Renal cortex interstitium (tissue), 11 donors: ENCODE data around the gene LHX2. TPM values are rescaled to one million over a fixed set of nuclear protein-coding genes. Genes with fewer than 3 reads are reported as not detected.

Source experiments
- DNase-seq, 11 donors: peaks; one replicate each; pipeline ENCODE4 v3.0.0-alpha.2; 2013; ENCODE audit warnings: low read depth in 9 of 11, low spot score in 4 of 11; ENCODE audit errors: extremely low read depth in 1 of 11
- polyA plus RNA-seq, 3 donors: library from polyadenylated mRNA; unstranded; fragments of 120-200 nt; gene quantifications; one replicate each; pipeline ENCODE4 v1.2.1, GENCODE V29; 2013; ENCODE audit not compliant: insufficient read length in 3 of 3

LHX2 gene
- polyA plus RNA-seq, 3 donors = 0.16 to 0.23 TPM; not detected in 1

DNA sequence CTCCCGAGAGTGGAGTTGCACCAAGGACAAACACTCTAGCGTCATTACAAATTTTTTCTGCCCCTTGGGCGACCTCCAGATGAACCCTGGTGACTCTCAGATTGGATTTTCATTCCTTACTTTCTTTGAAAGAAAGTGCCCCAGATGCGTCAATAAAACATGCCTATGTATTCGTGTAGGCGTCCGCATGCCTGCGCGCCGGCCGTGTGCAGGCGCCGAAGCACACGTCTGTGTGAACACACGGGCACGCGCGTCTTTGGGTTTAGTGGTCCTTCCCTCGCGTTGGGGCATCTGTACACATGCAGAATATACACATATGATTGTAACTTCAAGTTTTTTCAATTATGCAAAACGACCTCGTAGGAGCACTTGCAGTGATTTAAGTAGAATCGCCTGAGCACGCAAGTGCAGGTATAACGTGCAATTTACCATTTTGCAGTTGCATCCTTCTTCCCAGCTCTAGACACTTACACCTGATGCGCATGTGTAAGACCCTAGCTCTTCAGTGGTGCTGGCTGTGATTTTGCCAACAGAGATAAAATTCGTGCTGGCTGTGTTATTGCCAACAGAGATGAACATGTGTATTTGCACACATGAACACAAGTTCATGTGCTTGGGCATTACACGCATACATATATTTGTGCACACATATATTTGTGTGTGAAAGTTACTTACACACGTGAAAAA lies 1.9 kb upstream of the LHX2 start:
- DNase-seq = no peak

DNA sequence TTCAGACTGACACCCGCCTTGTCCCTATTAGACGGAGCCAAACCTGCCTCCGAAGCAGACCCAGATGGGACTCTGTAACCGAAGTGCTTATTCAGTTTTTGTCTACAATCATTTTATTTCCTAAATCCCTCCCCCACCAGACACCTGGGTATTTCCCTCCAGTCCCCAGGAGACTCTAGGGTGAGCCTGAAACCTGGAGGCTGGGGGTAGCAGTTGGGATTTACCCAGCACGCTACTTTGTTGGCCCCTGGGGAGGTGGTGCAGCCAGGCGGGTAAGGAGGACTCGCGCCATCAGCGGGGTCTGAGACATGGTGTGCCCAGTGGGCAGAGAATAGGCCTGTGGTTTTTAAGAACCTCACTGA lies 1.3 kb upstream of the LHX2 start:
- no peak for DNase-seq

DNA sequence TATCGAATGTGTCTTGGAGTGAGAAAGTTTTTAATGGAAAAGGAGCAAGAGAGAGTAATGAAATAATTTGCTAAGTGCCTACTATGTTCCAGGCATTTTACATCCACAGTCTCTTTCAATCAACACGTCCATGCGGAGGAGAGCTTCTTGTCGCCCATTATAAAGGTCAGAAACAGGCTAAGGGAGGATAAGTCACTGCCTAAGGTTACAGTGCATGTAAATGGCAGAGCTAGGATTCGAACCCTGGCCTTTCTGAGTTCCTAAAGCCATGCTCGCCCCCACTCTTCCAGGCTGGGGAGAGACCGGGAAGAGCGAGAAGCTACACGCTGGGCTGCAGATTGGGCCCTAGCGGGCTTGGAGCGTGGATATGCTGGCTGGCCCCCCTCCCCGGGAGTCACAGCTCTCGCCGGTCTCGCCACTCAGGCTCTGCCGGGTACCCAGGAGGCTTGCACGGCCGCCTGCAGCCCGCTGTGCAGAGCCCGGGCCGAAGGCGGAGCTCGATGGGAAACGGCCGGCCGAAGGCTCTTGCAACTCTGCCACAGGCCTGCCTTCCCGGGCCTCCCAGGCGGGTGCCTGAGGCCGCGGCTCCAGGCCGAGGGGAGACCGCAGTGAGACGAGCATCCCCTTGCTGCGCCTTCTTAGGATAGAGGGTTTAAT lies 775 bp upstream of the LHX2 start:
- no peak for DNase-seq

DNA sequence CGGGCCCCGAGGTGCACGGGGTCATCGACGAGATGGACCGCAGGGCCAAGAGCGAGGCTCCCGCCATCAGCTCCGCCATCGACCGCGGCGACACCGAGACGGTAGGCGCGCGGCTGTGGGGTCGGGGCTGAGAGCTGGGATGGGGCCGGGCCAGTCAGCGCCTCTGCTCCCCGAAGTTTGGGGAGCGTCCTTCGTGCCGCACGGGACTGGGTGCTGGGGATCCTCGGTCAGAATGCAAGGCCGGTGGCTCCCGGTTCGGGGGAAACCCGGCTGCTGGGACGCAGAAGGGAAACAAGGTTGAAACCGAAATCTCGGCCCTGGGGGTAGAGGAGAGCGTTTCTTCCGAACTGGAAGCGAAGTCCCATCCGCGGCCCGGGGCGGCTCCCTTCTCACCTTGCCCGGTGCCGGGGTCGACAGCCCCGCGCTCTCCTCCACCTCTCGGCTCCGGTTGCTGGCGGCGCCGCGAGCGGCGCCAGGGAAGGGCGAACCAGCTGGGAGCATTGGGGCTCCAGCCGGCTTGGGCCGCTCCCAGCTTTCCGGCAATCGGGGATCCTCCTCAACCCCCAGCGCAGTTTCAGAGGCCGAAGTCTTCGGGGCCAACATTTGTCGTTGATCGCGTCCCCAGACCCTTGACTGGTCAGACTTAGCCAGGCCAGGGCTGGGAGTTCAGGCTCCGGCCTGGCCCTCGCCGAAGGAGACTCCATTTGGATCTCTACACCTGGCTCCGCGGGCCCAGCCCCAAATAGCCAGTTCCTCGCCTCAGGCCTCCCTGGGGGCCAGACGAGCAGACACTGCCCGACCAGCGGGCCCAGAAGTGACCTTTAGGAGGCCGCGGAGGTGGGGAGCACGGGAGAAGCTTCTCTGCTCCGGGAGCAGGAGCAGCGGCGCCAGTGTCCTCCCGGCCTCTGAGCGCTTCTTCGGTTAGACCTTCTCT lies 1.1 kb downstream of the LHX2 start:
- DNase-seq = no peak

DNA sequence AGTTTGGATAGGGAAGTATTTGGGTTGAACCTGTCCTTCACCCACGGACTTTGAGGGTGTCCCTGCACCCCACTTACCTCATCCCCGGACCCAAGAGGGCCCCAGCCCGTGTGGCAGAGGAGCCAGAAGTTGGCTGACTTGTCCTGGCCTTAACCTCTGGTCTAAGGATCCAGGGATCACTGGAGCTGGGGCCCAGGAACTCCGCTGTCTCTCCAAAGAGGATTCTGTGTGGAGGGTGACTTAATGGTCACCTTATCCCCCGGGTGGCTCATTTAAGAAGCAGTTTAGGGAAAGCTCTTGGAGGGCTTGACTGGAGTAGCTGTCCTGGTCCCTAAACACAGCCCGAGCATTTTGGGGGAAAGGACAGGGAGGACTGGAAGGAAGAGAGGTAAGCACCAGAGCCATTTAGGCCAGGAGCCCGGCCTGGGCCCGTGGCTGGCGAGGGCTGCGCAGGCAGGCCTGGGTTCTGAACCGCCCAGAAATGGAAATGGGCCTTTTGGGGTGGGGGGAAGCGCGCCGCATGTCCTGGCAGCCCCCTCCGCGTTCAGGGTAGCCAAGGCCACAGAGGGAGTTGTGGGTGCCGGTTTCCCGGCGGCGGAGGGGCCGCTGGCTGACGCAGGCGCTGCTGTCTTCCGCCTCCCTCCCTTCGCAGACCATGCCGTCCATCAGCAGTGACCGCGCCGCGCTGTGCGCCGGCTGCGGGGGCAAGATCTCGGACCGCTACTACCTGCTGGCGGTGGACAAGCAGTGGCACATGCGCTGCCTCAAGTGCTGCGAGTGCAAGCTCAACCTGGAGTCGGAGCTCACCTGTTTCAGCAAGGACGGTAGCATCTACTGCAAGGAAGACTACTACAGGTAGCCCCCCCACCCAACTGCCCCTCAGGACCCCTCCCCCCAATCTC lies 2.0 kb downstream of the LHX2 start:
- no peak for DNase-seq

DNA sequence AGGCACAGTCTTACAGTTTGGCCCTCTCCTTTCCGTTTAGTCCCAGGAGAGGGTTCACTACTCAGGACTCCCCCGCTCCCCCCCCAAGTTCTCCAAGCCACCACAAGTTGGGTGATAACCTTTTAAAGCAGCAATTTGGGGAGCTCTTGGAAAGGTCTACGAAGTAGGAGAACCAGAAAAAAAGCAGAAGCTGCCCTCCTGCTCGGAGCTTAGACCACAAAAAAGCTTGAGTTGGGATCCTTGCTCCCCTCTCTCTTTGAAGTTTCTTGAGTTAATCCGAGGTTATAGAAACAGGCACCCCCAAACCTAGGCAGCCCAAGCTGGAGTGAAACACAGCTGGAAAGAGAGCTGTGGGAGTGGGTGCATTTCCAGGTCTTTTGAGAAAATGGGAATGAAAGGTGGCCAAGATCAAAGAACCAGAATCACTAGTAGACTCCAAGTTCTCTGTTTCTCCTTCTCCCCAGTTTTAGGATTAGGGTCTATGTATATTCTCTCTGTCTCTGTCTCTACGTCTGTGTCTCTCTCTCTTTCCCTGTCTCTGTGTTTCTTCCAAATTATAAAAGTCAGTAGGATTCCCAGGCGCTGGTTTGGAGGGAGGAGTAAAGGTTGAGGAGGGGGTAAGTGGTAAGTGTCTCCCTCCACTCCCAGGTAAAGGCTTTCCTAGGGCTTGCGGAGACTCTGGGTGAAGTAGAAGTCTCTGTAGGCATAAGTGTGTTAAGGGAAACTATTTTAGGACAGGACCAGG lies 2.8 kb downstream of the LHX2 start:
- no peak for DNase-seq

DNA sequence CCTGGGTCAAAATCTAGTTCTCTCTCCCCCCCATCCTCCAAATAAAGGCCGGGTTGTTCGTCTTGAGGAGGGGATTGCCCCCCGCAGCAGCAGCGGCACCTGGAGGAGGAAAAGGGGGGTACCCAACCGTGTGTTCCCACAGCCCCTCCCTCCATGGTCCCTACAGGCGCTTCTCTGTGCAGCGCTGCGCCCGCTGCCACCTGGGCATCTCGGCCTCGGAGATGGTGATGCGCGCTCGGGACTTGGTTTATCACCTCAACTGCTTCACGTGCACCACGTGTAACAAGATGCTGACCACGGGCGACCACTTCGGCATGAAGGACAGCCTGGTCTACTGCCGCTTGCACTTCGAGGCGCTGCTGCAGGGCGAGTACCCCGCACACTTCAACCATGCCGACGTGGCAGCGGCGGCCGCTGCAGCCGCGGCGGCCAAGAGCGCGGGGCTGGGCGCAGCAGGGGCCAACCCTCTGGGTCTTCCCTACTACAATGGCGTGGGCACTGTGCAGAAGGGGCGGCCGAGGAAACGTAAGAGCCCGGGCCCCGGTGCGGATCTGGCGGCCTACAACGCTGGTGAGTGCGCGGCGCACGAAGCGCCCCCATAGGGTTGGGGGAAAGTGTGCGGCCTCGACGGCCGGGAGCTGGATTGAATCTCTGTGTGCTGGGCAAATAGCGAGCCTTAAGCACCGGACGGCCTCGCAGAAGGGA lies 3.5 kb downstream of the LHX2 start:
- DNase-seq = no peak

DNA sequence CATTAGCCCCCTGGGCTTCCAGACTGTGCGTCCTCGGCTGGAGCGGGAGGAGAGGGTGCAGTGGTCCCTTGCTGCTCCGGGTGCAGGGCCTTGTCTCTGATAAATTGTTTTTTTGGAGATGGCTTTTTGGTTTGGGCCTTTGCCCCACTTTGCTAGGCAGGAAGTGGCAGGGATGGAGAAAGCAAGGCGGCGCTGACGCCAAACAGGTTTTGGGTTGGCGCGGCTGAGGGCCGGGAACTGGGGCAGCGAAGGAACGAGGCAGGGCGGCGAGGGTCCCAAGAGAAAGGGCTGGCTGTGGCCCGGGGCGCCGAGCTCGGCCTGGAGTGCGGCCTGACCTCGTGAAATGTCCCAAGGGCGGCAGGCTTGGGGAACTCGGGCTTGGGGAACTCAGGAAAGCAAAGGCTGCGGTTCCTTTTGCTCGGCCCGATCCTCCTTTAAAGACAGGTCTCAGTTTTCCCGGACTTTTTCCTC lies 4.1 kb downstream of the LHX2 start:
- no peak for DNase-seq

DNA sequence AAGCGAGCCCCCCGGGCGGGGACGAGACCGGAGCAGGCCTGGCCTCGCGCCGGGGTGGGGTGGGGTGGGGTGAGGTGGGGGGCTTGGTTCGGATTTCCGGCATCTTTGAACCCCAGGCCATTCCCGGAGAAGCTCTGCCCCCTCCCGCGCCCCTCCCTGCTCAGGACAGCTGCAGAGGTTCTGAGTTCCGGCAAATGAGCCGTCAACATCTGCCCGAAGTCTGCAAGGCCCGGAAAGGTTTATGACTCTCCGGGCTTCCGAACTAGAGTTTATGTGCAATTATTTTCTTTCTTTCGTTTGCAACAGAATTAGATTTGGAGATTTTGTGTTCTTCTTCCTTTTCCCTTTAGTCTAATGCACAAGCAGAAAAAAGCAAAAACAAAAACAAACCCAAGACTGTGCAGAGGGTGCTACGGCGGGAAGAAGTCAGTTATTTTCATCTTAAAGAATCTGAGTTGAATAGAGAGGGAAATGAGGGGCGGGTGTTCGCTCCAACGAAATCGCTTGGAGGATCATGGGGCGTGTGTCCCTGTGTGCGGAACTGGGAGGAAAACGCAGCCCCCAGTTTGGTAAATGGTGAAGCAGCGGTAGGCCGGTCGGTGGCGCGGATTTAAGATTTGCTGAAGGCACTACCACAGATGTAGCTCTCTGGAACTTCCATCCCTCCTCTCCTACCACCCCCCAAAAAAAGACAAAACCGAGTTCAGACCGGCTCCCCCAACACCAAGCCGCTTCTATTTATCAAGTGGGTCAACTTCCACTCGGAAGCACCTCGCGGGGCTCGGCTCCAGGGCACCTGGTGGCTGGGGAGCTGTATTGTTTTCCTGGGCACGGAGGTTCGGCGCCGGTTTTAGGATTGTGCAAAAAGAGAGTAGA lies 4.8 kb downstream of the LHX2 start:
- DNase-seq = no peak

DNA sequence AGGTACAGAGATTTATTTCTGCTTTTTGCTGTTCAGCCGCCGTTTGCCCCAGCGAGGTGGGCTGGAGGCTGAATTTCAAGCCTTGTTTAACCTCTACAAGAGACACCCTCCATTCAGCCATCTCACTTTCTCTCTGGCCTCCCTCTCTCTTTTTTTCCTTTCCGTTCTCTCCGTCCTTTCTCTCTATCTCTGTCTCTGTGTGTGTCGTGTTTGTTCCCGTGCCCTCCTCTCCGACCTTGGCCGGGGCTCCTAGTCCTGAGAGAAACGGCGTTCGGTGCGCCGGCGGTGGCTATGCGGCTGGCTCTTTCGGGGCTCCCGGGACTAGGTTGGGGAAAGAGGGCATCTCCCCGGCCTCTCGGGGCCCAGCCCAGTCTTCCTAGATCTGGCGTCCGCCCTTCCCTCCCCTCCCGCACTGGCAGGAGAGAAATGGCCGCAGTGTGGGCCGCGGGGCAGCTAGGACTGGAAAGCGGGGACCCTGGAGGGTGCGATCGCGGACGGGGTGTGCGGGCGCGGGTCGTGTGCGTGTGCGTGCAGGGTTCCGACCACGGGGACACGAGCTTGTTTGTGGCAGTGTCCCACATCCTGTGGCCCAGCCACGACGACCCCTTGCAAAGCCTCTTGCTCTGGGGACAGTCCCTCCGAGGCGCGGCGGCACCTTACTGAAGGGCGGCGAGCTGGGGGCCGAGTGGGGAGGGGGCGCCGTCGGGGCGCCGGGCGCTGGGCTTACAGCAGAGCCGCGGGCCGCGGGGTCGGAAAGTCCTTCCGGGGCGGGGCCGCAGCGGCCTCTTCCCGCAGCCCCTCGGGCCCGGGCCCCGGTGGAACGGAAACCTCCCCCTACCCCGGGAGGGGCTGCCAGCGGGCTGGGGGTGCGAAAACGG lies 5.7 kb downstream of the LHX2 start:
- no peak for DNase-seq

DNA sequence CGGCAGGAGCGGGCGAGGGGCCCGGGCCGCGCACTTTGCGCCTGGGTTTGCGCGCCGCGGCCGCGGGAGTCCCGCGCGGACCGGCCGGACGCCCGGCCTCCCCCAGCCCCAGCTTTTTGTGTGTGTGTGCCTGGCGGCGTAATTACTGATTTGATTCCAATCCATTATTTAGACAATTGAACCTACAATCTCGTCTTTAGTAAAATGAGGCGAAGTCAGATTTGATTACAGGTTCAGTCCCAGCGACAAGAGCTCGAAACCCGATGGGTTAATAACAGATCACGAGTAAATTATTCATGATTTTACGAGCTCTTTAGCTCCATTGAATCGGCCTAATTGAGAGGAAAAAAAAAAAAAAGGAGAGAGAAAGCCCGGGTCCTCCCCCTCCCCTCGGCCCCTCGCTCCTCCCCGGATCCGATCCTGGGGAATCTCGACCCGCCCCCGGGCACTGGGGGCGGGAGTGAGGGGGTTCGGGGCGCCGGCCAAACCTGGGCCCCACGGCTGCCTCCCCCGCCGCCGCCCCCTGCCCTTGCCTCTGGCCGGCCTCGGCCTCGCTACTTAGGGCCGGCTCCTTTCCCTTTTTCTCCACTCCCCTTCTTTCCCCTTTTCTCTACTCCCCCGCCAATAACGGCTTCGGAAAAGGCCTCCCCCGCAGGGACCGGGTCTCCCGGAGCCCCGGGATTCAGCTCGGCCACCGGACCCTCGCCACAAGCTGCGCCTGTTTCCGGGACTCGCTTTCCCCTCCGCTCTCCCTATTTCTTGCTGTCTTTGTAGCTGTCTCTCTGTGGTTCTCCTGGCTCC lies 6.6 kb downstream of the LHX2 start:
- DNase-seq = no peak

DNA sequence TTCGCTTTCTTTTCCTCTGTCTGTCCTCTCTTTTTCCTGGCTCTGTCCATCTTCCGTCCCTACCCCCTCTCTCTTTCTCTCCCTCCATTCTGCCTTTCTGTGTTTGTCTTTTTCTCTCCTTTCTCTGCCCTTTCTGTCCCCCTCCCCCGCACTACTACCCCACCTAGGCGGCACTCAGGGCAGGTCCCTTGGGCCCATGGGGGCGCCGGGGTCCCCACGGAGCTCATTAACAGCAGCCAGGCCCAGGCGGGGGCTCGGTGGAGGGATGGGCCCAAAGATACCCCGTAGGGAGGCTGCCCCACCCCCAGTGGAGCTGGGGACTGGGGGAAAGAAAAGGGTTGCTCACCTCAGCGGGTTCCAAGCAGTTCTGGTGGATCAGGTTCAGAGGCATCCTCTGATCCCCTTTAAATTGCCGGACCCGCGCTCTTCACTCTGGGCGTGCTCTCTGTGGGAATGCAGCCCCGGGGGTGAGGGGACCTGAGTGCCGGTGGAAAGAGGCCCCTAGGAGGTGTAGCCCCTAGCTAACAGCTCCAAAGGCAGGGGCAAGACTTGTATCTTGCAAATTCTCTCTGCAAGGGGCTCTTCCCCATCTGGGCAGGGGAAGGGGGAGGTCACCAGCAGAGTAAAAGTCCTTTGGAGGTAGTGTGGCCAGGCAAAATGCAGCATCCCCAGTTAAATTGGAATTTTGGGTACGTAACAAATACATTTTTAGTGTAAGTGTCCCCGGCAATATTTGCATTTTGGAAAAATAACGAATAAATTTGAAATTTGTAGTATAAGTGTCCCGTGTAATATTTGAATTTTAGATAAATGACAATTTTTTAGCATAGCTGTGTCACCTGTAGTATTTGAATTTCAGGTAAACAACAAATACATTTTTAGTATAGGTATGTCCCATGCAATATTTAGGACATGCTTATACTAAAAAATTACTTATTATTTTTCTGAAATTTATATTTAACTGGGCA lies 7.4 kb downstream of the LHX2 start:
- DNase-seq = no peak

DNA sequence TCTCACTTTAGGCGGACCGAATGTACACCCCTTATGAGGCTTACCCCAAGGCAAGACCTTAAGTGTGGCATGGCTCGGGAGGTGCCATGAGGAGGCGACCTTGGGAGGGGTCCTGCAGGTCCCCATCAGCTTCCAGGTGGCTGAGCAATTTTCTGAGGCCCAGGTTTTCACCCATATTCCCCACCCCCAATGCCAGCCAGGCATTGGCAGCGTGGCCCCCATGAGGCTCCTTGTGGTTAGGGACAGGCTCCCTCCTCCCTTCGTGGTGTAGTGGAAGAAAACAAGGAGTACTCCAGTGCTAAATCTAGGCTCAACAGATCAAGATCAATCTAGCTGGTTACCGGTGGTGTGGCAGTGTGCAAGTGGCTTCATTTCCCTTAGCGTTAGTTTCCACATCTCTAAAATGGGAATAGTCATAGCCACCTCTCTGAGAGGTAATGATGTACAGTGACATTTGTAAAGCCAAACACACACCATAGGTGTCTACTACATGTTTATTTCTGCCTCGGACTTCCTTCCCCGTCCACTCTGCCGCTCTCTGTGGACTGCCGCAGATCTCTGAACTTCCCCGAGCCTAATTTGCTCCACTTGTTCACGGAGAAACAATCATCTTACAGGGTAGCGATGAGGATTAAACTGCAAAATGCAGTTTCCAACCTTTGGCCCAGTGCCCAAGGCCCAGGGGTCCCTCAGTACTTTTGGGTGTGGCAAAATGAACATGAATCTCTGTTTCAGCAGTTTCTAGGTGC lies 8.4 kb downstream of the LHX2 start:
- DNase-seq = no peak
